Sigmoid colon (tissue), 7 donors: ENCODE measurements around the gene MRPS34. TPM values are rescaled to one million over a fixed set of nuclear protein-coding genes. Genes with fewer than 3 reads are reported as not detected.
A peak's percentile ranks its signal among the peaks of the same experiment; 100 is the strongest.

Source experiments
- DNase-seq: peaks from one replicate; pipeline ENCODE4 v3.0.0-alpha.2; 2019
- H3K27ac ChIP-seq, 4 donors: fragments of 200-600 bp; sonication (generic); one replicate each; pipeline ENCODE4 v1.5.1; 2016 to 2019; ENCODE audit warnings: mild to moderate bottlenecking in 1 of 4
- H3K27me3 ChIP-seq, 3 donors: fragments of 200-600 bp; sonication (generic); one replicate each; pipeline ENCODE4 v1.5.1; 2019; ENCODE audit warnings: mild to moderate bottlenecking in 1 of 3
- H3K36me3 ChIP-seq, 4 donors: fragments of 200-600 bp; sonication (generic); one replicate each; pipeline ENCODE4 v1.5.1; 2016 to 2019
- H3K4me1 ChIP-seq, 4 donors: fragments of 200-600 bp; sonication (generic); one replicate each; pipeline ENCODE4 v1.5.1; 2017 to 2019
- H3K4me3 ChIP-seq, 4 donors: fragments of 200-600 bp; sonication (generic); one replicate each; pipeline ENCODE4 v1.5.1; 2017 to 2019; ENCODE audit warnings: mild to moderate bottlenecking in 2 of 4, moderate library complexity in 1 of 4
- H3K9me3 ChIP-seq, 4 donors: fragments of 200-600 bp in 3 of 4; sonication (generic) in 3 of 4; one replicate each; pipeline versions ENCODE4 v1.5.1 to v1.6.1; 2013 to 2019
- CTCF ChIP-seq, 4 experiments: fragments of 450-650 bp in 3 of 4; fragments of 200-600 bp in 1 of 4; IDR thresholded peaks; one replicate each; pipeline ENCODE4 v1.5.1; 2016 to 2019; ENCODE audit warnings: antibody characterized with exemption in 4 of 4, mild to moderate bottlenecking in 3 of 4, moderate library complexity in 2 of 4
- EP300 ChIP-seq, 4 donors: sonication (generic); formaldehyde crosslinking; IDR thresholded peaks; one replicate each; pipeline ENCODE4 v1.6.1; 2017; ENCODE audit warnings: antibody characterized with exemption in 4 of 4
- POLR2A ChIP-seq, 2 donors: fragments of 450-650 bp; IDR thresholded peaks; one replicate each; pipeline ENCODE4 v1.6.1; 2016; ENCODE audit warnings: antibody characterized with exemption in 2 of 2, mild to moderate bottlenecking in 2 of 2, moderate library complexity in 2 of 2
- POLR2AphosphoS5 ChIP-seq, 4 donors: sonication (generic); formaldehyde crosslinking; IDR thresholded peaks; one replicate each; pipeline ENCODE4 v1.6.1; 2017; ENCODE audit warnings: antibody characterized with exemption in 4 of 4
- WGBS, 2 donors: extraction: QIAGEN DNeasy Blood & Tissue Kit; methylation state at CpG; one replicate each; pipeline ENCODE4 v1.1.7; 2013; 5-methylcytosine and 5-hydroxymethylcytosine counted together
- intact Hi-C: fragments of 100-400 bp; cut with DNase I; formaldehyde crosslinking; loops from one replicate; pipeline ENCODE4 v1.15.1; 2023
- polyA plus RNA-seq, 3 donors: library from polyadenylated mRNA; stranded (reverse); fragments of 200-250 nt; gene quantifications; one replicate each; pipeline ENCODE4 v1.2.3, GENCODE V29; 2013
- total RNA-seq, 4 donors: library from RNA; depleted of rRNA; stranded (reverse); fragments of >200 nt; gene quantifications; one replicate each; pipeline ENCODE4 v1.1.0, GENCODE V29; 2016
- donor health status: healthy with polysubstance abuse.
- donor health status: Bipolar disorder and iron deficiency.
- donor health status: healthy.

MRPS34 gene
- total and polyA plus RNA-seq, 7 donors = 61.5 to 198 (median 104) TPM

GRCh38 chr16:1770328-1771187 is 2.4 kb downstream of the MRPS34 start:
- 4 to 21% methylated on average over 81 of the region's 81 CpGs for WGBS, 2 donors
- peak; percentile 92 for DNase-seq

GRCh38 chr16:1769402-1770300 is 3.3 kb downstream of the MRPS34 start:
- Histone ChIP-seq H3K27ac (peak overlapping the region; percentile 91 to 97 (median 96)), H3K4me3 (peak overlapping the region; percentile 64 to 93 (median 90)), H3K4me1 (peaks cover 0 to 48% (median 41%) of the 10 kb centered on the region in 4 donors), H3K9me3 (no peaks in the 10 kb centered on the region), H3K27me3 (no peaks in the 10 kb centered on the region), H3K36me3 (peaks cover 34 to 43% (median 38%) of the 10 kb centered on the region in 4 donors)
- no peak for DNase-seq
- WGBS, 2 donors = 76 to 88% methylated on average over 27 of the region's 27 CpGs
- intact Hi-C loops = loop anchor here (5.0 to 10.0 kb wide), 2 partner anchors 62 to 1085 kb away; partner anchors contain the start of genes JMJD8, MAPK8IP3 and STUB1
- TF ChIP-seq EP300 (IDR thresholded peaks at IDR 0.05) (no peak), POLR2AphosphoS5 (IDR thresholded peaks at IDR 0.05) (no peak), CTCF (IDR thresholded peaks at IDR 0.05) (no peak), POLR2A (IDR thresholded peaks at IDR 0.05) (no peak)

More at GRCh38 chr16:1770328-1771187, 2.4 kb downstream of the MRPS34 start:
- Histone ChIP-seq H3K9me3 (no peaks in the 10 kb centered on the region), H3K36me3 (peaks cover 25 to 43% (median 35%) of the 10 kb centered on the region in 4 donors), H3K4me1 (peaks cover 0 to 56% (median 47%) of the 10 kb centered on the region in 4 donors), H3K4me3 (peak overlapping the region; percentile 64 to 93 (median 90)), H3K27ac (peak overlapping the region; percentile 91 to 97 (median 96)), H3K27me3 (no peaks in the 10 kb centered on the region)
- intact Hi-C loops = loop anchor here (5.0 to 10.0 kb wide), 2 partner anchors 63 to 1086 kb away; partner anchors contain the start of genes JMJD8, MAPK8IP3 and STUB1
- no peak for TF ChIP-seq EP300 (IDR thresholded peaks at IDR 0.05)
- TF ChIP-seq POLR2AphosphoS5 (IDR thresholded peaks at IDR 0.05) = peak; percentile 23 to 81 (median 65)
- TF ChIP-seq CTCF (IDR thresholded peaks at IDR 0.05) = no peak
- TF ChIP-seq POLR2A (IDR thresholded peaks at IDR 0.05) = peak in 1 of 2 donors; percentile 50

GRCh38 chr16:1768767-1769401 is 4.0 kb downstream of the MRPS34 start:
- peak overlapping the region in 3 of 4 donors; percentile 91 to 97 (median 96) for H3K27ac ChIP-seq
- no peaks in the 10 kb centered on the region for H3K27me3 ChIP-seq
- no peaks in the 10 kb centered on the region for H3K9me3 ChIP-seq
- H3K4me1 ChIP-seq = peaks cover 0 to 41% (median 33%) of the 10 kb centered on the region in 4 donors
- no peak overlapping the region for H3K4me3 ChIP-seq
- TF ChIP-seq POLR2A (IDR thresholded peaks at IDR 0.05) (no peak), CTCF (IDR thresholded peaks at IDR 0.05) (no peak), POLR2AphosphoS5 (IDR thresholded peaks at IDR 0.05) (peak in 1 of 4 donors; percentile 3), EP300 (IDR thresholded peaks at IDR 0.05) (no peak)
- 81 to 85% methylated on average over 26 of the region's 26 CpGs for WGBS, 2 donors
- intact Hi-C loops = no loop called here
- H3K36me3 ChIP-seq = peaks cover 41 to 51% (median 45%) of the 10 kb centered on the region in 4 donors
- DNase-seq = no peak

- TF ChIP-seq CTCF (IDR thresholded peaks at IDR 0.05) (no peak), EP300 (IDR thresholded peaks at IDR 0.05) (no peak), POLR2AphosphoS5 (IDR thresholded peaks at IDR 0.05) (no peak), POLR2A (IDR thresholded peaks at IDR 0.05) (no peak)
- intact Hi-C loops = no loop called here
- Histone ChIP-seq H3K36me3 (peaks cover 45 to 58% (median 47%) of the 10 kb centered on the region in 4 donors), H3K9me3 (no peaks in the 10 kb centered on the region), H3K27ac (no peak overlapping the region), H3K4me3 (no peak overlapping the region), H3K4me1 (peaks cover 0 to 35% (median 30%) of the 10 kb centered on the region in 4 donors), H3K27me3 (no peaks in the 10 kb centered on the region)
- DNase-seq = no peak
- 89 to 90% methylated on average over 41 of the region's 41 CpGs for WGBS, 2 donors
Measured at GRCh38 chr16:1768061-1768766, 4.7 kb downstream of the MRPS34 start.
